HG03135 (cell line): ENCODE results near the gene MAML2.

Source experiments
- ATAC-seq: cut with Tn5 transposase; IDR thresholded peaks from one replicate; pipeline ENCODE4 v1.9.1; 2021; ENCODE audit warnings: mild to moderate bottlenecking, moderate library complexity; ENCODE audit not compliant: unreplicated experiment

MAML2 gene

GRCh38 chr11:96161307-96162089 lies 181.5 kb downstream of the MAML2 start:
- no peak for ATAC-seq

- ATAC-seq, result no peak
Measured at GRCh38 chr11:96160732-96161306, 182.2 kb downstream of the MAML2 start.

DNA sequence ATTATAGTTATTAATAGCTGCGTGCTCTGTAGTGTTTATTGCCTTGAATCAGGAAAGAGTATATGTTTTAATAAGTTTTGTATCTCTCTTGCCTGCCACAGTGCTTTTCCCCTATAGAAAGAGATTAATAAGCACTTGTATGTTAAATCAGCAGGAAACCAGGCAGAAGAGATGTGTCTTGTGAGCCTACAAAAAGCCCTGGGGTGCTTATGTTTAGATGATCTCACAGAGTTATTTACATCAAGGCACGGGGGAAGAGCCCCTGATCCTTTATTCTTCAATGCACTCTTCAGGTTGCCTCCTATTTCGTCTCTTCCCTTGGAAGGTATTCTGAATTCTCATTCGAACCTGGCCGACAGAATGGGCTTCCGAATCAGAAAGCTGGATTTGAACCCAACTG lies 183.0 kb downstream of the MAML2 start:
- no peak for ATAC-seq

DNA sequence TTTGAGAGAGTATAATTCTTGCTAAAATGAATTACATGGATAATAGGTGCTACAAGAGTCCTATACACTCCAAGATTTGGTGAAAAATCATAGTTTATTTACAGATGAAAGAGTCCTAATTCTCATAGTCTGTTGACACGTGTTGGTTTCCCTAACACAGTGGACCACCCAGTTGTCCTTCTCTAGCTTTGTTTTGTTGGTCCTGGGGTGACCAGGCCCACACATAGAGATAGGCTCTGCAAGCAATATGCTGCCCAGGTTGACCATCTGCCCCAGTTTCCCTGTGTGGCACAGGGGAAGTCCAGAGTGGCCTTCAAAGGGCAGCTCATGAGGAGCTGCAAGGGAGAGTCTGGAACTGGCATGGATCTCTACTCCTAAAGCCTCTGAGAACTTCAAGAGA lies 184.9 kb downstream of the MAML2 start:
- ATAC-seq, result no peak

DNA sequence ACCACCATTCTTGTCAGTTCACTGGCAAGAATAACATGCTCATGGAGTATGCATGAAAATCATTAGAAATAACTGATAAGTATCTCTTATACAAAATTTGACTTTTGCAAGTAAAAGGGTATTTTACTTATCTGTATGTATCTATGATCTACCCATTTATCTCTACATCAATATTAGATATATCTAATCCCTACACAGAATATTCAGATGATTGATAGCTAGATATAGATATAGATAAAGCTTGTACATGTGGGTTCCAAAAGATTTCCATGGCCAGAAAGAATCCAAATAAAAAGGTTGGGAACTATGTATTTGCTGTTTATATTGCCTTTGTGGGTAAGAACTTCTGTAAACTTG lies 185.5 kb downstream of the MAML2 start:
- no peak for ATAC-seq

DNA sequence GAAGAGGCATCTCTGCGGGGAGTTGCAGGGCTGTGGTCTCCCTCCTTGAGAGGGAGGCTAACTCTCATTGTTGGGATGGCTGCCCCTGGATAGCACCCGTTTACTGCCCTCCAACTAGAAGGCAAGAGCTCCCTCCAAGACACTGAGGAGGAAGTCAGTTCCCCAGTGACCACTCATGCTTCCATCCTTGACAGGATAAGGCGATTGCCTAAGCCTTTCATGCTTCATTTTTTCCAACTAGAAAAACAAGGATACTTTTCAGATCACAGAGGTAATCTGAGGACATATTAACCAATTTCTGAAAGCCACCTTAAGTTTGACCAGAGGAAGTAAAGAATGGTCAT lies 186.6 kb downstream of the MAML2 start:
- no peak for ATAC-seq

DNA sequence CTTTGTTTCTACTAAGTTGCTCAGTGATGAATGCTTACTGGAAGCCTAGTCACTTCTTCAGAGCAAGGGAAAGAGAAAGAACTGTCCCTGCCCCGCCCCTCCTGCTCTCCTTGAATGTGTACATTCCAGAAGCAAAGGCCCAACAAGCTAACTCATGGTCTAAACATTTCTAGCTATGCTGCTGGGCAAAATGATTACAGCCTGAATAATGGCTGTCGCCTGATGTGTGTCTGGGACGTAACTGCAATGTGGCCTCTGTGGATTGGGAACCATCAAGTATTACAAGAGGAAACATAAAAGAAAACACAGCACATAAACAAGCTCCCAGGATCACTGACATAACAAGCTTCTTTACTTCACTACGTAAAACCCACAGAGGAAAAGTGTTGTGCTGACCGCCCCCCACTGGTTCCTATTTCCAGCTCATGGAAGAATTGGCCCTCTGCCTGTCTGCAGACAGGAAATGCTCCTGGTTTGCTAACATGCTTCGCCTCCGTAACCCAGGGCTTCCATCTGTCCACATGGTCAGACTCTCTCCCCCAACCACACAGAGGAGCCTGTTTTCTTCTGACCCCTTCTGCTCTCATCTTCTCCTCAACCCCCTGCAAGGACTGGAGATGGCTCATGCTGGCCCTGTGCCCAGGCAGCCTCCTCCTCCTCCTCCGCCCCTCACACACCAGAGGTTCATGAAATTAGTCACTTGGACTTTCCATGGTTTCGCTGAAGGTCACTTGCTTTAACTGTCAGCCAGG lies 187.2 kb downstream of the MAML2 start:
- peak; percentile 59 for ATAC-seq

DNA sequence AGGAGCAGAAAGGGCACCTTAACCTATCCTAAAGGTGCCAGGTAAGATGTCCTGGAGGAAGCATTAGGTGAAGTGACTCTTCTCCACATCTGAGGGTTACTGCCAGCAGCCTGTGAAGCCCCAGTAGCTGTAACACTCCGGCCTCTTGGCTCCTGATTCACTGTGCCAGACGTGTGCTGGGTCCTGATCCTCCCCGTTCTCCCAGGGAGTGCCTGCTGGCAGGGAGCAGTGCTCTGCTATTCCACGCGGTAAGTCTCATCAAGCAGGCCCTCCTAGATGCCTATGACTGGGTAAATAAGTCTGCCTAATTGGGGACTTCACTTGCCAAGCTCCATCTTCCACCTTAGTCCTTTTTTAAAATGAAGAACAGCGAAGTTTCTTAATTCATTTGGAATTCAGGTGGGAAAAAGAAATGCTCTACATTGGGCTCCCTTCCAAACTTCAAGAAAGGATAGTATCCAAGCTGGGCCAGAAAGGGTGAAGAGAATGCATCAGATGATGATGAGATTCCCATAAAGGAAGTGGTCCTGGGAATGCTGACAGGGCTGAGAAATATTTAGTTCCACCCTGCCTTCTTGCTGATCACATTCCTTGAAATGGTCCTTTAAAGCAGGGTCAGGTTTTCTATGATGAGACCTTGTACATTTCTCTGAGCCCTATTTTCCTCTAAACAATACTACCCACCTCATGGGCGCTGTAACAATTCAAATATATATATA lies 188.0 kb downstream of the MAML2 start:
- ATAC-seq, result no peak

- ATAC-seq, result no peak
Measured at GRCh38 chr11:96152623-96153022, 190.4 kb downstream of the MAML2 start.

- no peak for ATAC-seq
Measured at GRCh38 chr11:96151501-96151900, 191.5 kb downstream of the MAML2 start.

- no peak for ATAC-seq
Measured at GRCh38 chr11:96150609-96151008, 192.4 kb downstream of the MAML2 start.

DNA sequence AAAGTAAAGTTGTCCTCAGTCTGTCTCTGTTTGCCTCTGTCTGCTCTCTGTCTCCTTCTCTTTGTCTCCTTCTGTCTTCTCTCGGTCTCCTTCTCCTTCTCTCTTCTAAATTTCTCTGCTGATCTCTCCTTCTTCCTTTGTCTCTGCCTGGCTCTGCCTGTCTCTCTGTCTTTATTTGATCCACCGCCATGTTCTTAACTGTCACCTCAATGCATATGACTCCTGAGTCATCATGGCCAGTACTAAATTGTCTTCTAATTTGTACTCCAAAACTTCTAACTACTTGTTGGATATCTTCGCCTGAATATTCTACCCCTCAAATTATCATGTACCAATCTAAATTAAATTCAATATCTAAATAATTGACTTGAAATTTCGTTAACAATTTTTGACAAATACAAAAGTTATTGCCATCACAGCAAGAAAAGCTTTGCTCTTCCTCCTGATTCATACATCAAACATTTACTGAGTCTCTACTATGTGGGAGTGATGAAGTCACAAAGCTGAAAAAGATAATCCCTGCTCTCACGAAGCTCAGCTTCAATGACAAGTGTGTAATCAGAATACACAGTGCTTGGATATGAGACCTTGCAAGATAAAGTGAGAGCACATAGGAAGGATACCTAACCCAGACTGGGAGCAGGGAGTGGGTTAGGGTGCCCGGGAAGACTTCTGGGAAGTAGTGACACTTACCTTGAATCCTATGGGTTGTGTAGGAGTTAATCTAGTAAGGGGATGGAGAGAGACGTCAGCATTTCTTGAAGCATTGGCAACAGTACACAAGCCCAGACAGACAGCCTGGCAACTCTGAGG lies 193.0 kb downstream of the MAML2 start:
- no peak for ATAC-seq

- no peak for ATAC-seq
Measured at GRCh38 chr11:96147906-96148486, 195.0 kb downstream of the MAML2 start.

DNA sequence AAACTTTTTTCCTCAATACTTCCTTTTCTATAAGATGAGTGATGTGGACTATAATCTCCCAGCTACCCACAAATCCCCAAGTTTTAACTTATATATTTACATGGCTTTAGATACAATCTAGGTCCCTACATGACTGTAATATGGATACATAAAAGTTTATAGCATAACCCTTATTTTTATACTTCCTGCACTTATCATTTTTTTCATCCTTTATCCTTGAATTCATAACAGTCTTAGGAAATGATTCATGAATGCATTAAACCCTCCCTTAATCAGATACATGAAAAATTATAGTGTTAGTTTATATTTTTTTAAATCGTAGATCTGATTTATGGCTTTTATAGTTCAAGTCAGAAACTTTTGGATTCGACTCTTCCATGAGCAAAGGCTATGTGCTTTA lies 195.8 kb downstream of the MAML2 start:
- no peak for ATAC-seq

GRCh38 chr11:96146765-96147164 lies 196.2 kb downstream of the MAML2 start:
- ATAC-seq, result no peak

DNA sequence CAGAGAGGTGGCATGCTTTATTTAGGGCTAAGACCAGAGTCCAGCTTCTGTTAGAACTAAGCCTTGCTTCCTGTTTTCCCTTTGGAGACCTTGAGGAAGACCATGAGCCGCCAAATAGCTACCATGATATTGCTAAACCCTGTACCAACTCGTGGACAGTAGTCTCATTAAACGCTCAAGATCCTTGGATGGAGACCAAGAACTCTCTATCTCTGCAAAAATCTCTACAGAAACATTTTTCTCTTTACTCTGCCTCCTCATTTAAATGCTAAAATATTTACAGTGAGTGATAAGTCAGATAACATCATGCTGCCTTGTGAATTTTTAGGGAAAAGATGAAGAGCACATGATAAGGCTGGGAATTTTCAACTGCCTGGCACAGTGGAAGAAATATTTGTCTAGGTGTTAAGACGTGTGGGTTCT lies 197.8 kb downstream of the MAML2 start:
- no peak for ATAC-seq

DNA sequence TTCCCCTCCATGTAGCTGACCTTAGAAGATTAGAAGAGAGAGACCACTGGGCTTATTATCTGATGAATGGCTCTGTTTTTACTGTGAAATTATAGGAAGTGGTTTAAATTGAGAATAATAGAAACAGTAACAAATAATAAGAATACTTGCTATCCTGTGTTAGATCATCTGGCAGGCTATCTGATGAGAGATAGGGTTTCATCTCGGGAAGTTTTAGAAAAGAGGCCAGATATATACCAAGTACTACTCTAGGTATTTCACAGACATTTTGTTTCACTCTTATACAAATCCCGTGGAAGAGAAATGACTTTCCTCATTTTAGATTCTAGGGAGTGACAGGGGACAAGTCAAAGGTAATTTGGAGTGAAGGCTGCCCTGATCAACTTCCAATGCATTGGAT lies 198.4 kb downstream of the MAML2 start:
- no peak for ATAC-seq

DNA sequence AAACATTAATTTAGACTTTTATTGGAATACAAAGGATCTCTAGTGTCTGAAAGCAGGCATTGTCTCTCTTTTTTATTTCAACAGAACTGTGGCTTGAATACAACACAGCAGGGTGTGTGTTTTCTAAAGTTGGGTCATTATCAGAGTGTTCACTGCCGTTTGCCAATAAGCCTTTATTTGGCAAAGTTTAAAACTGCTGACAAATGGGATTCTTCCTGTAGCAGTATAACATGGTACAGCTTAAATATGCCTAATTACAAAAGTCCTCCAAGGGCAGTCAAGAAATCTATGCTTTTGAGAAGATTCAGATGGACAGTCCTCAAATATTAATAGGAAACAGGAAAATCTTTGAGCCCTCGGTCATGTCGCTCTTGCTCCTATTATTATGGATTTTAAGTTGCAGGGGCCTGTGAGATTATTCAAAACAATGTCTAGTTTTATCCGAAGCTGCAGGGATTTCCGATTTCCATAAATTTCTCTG lies 199.9 kb downstream of the MAML2 start:
- ATAC-seq, result no peak

GRCh38 chr11:96141626-96142025 lies 201.4 kb downstream of the MAML2 start:
- no peak for ATAC-seq

GRCh38 chr11:96139691-96140090 lies 203.3 kb downstream of the MAML2 start:
- ATAC-seq, result no peak
